ENCODE results near the gene NFIX. TPM values are rescaled to one million over a fixed set of nuclear protein-coding genes. Genes with fewer than 3 reads are reported as not detected.

The NFIX gene
- total and polyA plus RNA-seq, 2 donors (not counting 3 experiments of a cell fraction or from before 2014, with no cell fraction given) = 9.8 to 37.7 TPM

DNA sequence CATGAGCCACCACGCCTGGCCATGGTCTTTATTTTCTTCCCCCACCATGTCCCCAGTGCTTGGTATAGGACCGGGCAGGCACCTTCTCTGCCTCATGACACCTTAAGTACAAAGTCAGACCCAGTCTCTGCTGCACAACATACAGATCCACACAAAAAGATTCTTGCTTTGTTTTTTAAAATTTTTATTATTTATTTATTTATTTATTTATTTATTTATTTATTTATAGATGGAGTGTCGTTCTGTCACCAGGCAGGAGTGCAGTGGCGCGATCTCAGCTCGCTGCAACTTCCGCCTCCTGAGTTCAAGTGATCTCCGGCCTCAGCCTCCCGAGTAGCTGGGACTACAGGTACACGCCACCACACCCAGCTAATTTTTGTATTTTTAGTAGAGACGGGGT is 2.5 kb upstream of the NFIX start:
- H3K9ac ChIP-seq (replicated peaks; ENCODE audit: extremely low read depth, insufficient read depth, low read length) = no peak overlapping the region
- no TSS peak for BruUV-seq (replicated peaks)
- H3K27me3 ChIP-seq (ENCODE audit: control insufficient read depth in 2 of 2, insufficient read depth in 2 of 2, low read length in 2 of 2) = no peaks in the 10 kb centered on the region
- H3K4me2 ChIP-seq (ENCODE audit: insufficient read depth, low read length) = no peak overlapping the region
- no peak for TF ChIP-seq MYC (IDR thresholded peaks at IDR 0.05; ENCODE audit: low read depth, low read length)
- TF ChIP-seq JUN (IDR thresholded peaks at IDR 0.05; ENCODE audit: borderline replicate concordance, insufficient read depth, insufficient read length, low read depth) = no peak
- TF ChIP-seq FOS (IDR thresholded peaks at IDR 0.05; ENCODE audit: borderline replicate concordance, insufficient read depth, low read length) = no peak
- TF ChIP-seq, protein P1, sequence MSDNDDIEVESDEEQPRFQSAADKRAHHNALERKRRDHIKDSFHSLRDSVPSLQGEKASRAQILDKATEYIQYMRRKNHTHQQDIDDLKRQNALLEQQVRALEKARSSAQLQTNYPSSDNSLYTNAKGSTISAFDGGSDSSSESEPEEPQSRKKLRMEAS (IDR thresholded peaks at IDR 0.05; ENCODE audit: insufficient read depth, insufficient read length) = no peak
- TF ChIP-seq POLR2AphosphoS5 (IDR thresholded peaks at IDR 0.05; ENCODE audit: insufficient read depth, low read depth, low read length) = no peak
- no peak for TF ChIP-seq EZH2 (IDR thresholded peaks at IDR 0.05; ENCODE audit: borderline replicate concordance, low read depth, low read length, severe bottlenecking)
- peaks cover 5% of the 10 kb centered on the region for H3K4me1 ChIP-seq (ENCODE audit: control insufficient read depth, extremely low read depth, insufficient read depth, low read length)
- no peak overlapping the region for H3K4me3 ChIP-seq (replicated peaks in 1 of 3; ENCODE audit: insufficient read depth in 1 of 3, low read depth in 1 of 3, low read length in 3 of 3)
- no peaks in the 10 kb centered on the region for H4K20me1 ChIP-seq (replicated peaks; ENCODE audit: control insufficient read depth, extremely low read depth, insufficient read depth, low read length)
- no peaks in the 10 kb centered on the region for H3K9me3 ChIP-seq (replicated peaks; ENCODE audit: control insufficient read depth, insufficient read depth, low read length)
- H3K9me1 ChIP-seq (replicated peaks; ENCODE audit: control insufficient read depth, extremely low read depth, insufficient read depth, low read length) = no peaks in the 10 kb centered on the region
- POLR2A ChIA-PET = no interaction called here
- no peak for DNase-seq (ENCODE audit: low read depth, low spot score)
- no peak for FAIRE-seq
- CTCF ChIA-PET = interaction anchor here (0.8 to 3.7 kb wide), 7 partner anchors 8 to 68 kb away, joined by 3 to 24 read pairs (median 4); no protein-coding TSS in a partner anchor
- dilution Hi-C loops (cut with MboI; ENCODE audit: extremely low pct_ligation_motif_present, low sequenced_read_pairs) (no loop called here), intact Hi-C loops (cut with micrococcal nuclease) (no loop called here)
- H3K79me2 ChIP-seq (ENCODE audit: control insufficient read depth, insufficient read depth, low read length) = no peaks in the 10 kb centered on the region
- H3K27ac ChIP-seq (ENCODE audit: insufficient read depth, low read depth, low read length) = no peak overlapping the region
- no peaks in the 10 kb centered on the region for H3K36me3 ChIP-seq (ENCODE audit: control insufficient read depth in 2 of 2, extremely low read depth in 1 of 2, insufficient read depth in 2 of 2, low read length in 2 of 2)
- no peak overlapping the region for H2AFZ ChIP-seq (ENCODE audit: low read depth, low read length)

DNA sequence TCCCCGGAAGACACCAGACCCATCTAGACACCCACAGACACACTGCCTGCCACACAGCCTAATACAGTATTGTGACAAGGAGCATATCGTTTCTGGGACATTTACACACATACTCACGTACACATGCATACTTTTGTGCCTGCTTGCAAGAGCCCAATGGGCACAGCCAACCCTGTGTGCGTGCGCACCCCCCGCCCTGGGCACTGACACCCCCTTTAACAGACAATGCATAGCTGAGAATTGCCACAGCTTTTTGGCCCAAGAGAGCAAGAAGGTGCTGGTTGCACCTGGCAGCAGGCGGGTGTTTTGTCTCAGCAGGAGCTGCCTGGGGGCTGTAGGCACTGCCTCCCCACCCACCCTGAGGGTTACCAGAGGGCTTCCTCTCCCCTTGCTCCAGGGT is 1.7 kb upstream of the NFIX start:
- Histone ChIP-seq H3K4me2 (ENCODE audit: insufficient read depth, low read length) (no peak overlapping the region), H3K9ac (replicated peaks; ENCODE audit: extremely low read depth, insufficient read depth, low read length) (no peak overlapping the region), H3K9me3 (replicated peaks; ENCODE audit: control insufficient read depth, insufficient read depth, low read length) (no peaks in the 10 kb centered on the region), H3K4me1 (ENCODE audit: control insufficient read depth, extremely low read depth, insufficient read depth, low read length) (peaks cover 5% of the 10 kb centered on the region), H3K9me1 (replicated peaks; ENCODE audit: control insufficient read depth, extremely low read depth, insufficient read depth, low read length) (no peaks in the 10 kb centered on the region), H2AFZ (ENCODE audit: low read depth, low read length) (no peak overlapping the region), H3K4me3 (replicated peaks in 1 of 3; ENCODE audit: insufficient read depth in 1 of 3, low read depth in 1 of 3, low read length in 3 of 3) (no peak overlapping the region), H4K20me1 (replicated peaks; ENCODE audit: control insufficient read depth, extremely low read depth, insufficient read depth, low read length) (no peaks in the 10 kb centered on the region), H3K27me3 (ENCODE audit: control insufficient read depth in 2 of 2, insufficient read depth in 2 of 2, low read length in 2 of 2) (no peaks in the 10 kb centered on the region), H3K79me2 (ENCODE audit: control insufficient read depth, insufficient read depth, low read length) (no peaks in the 10 kb centered on the region), H3K27ac (ENCODE audit: insufficient read depth, low read depth, low read length) (no peak overlapping the region), H3K36me3 (ENCODE audit: control insufficient read depth in 2 of 2, extremely low read depth in 1 of 2, insufficient read depth in 2 of 2, low read length in 2 of 2) (no peaks in the 10 kb centered on the region)
- DNase-seq (ENCODE audit: low read depth, low spot score) = no peak
- POLR2A ChIA-PET = no interaction called here
- FAIRE-seq = no peak
- TF ChIP-seq, protein P2, sequence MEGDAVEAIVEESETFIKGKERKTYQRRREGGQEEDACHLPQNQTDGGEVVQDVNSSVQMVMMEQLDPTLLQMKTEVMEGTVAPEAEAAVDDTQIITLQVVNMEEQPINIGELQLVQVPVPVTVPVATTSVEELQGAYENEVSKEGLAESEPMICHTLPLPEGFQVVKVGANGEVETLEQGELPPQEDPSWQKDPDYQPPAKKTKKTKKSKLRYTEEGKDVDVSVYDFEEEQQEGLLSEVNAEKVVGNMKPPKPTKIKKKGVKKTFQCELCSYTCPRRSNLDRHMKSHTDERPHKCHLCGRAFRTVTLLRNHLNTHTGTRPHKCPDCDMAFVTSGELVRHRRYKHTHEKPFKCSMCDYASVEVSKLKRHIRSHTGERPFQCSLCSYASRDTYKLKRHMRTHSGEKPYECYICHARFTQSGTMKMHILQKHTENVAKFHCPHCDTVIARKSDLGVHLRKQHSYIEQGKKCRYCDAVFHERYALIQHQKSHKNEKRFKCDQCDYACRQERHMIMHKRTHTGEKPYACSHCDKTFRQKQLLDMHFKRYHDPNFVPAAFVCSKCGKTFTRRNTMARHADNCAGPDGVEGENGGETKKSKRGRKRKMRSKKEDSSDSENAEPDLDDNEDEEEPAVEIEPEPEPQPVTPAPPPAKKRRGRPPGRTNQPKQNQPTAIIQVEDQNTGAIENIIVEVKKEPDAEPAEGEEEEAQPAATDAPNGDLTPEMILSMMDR (IDR thresholded peaks at IDR 0.05; ENCODE audit: extremely low read depth in 1 of 2, insufficient read depth in 1 of 2, low read depth in 1 of 2, low read length in 2 of 2) = no peak
- TF ChIP-seq FOS (IDR thresholded peaks at IDR 0.05; ENCODE audit: borderline replicate concordance, insufficient read depth, low read length) = no peak
- TF ChIP-seq MYC (IDR thresholded peaks at IDR 0.05; ENCODE audit: low read depth, low read length) = no peak
- no peak for TF ChIP-seq EZH2 (IDR thresholded peaks at IDR 0.05; ENCODE audit: borderline replicate concordance, low read depth, low read length, severe bottlenecking)
- no peak for TF ChIP-seq JUN (IDR thresholded peaks at IDR 0.05; ENCODE audit: borderline replicate concordance, insufficient read depth, insufficient read length, low read depth)
- TF ChIP-seq POLR2AphosphoS5 (IDR thresholded peaks at IDR 0.05; ENCODE audit: insufficient read depth, low read depth, low read length) = no peak
- TF ChIP-seq POLR2A (IDR thresholded peaks at IDR 0.05; ENCODE audit: low read depth, low read length) = no peak
- no peak for TF ChIP-seq GATA2 (IDR thresholded peaks at IDR 0.05; ENCODE audit: insufficient read depth, insufficient read length, low read depth, low read length)
- TF ChIP-seq, protein P1 (IDR thresholded peaks at IDR 0.05; ENCODE audit: insufficient read depth, insufficient read length) = no peak
- intact Hi-C loops (cut with micrococcal nuclease) (no loop called here), dilution Hi-C loops (cut with MboI; ENCODE audit: extremely low pct_ligation_motif_present, low sequenced_read_pairs) (no loop called here)
- BruUV-seq (replicated peaks) = no TSS peak
- CTCF ChIA-PET = interaction anchor here (0.9 to 3.7 kb wide), 5 partner anchors 9 to 101 kb away, joined by 3 to 24 read pairs (median 4); no protein-coding TSS in a partner anchor

All from endothelial cell of umbilical vein (primary cell).